Motor neuron (in vitro differentiated cells): ENCODE results near the gene IGFLR1. TPM values are rescaled to one million over a fixed set of nuclear protein-coding genes. Genes with fewer than 3 reads are reported as not detected.
A peak's percentile ranks its signal among the peaks of the same experiment; 100 is the strongest.

Source experiments
- ATAC-seq, 8 experiments: fragments of 200-7000 bp; cut with Tn5 transposase; replicated peaks in 6 of 8; 2 replicates each; pipeline ENCODE4 v1.8.0; 2021; ENCODE audit warnings: mild to moderate bottlenecking in 8 of 8, moderate library complexity in 8 of 8
- H3K27ac ChIP-seq, 2 donors: fragments of 250-450 bp; sonication (Bioruptor Pico); 2 replicates each; pipeline ENCODE4 v1.9.0; 2021; ENCODE audit warnings: antibody characterized with exemption in 2 of 2, mild to moderate bottlenecking in 2 of 2, moderate library complexity in 1 of 2
- H3K4me1 ChIP-seq, 2 donors: fragments of 250-450 bp; sonication (Bioruptor Pico); replicated peaks in 1 of 2; 2 replicates each; pipeline ENCODE4 v1.6.1; 2021; ENCODE audit warnings: antibody characterized with exemption in 2 of 2, mild to moderate bottlenecking in 2 of 2, moderate library complexity in 1 of 2
- H3K4me3 ChIP-seq, 5 donors: fragments of 250-450 bp; sonication (Bioruptor Pico); 2 replicates each; pipeline ENCODE4 v1.9.0; 2021; ENCODE audit warnings: antibody characterized with exemption in 5 of 5, mild to moderate bottlenecking in 5 of 5, moderate library complexity in 4 of 5
- WGBS, 10 experiments: fragments of 450-650 bp; shearing (Covaris generic); methylation state at CpG; one replicate each; pipeline ENCODE4 v1.0.0; 2022; 5-methylcytosine and 5-hydroxymethylcytosine counted together
- in situ Hi-C, 9 experiments: fragments of 400-800 bp; cut with MboI; loops; one replicate each; pipeline ENCODE4 v1.15.0; 2021; ENCODE audit warnings: low sequenced_read_pairs in 9 of 9, low pct_unique_long_range_greater_than_20kb in 2 of 9; ENCODE audit not compliant: unreplicated experiment in 9 of 9
- total RNA-seq, 8 experiments: library from RNA; unstranded; fragments of 300-600 nt; gene quantifications; 2 replicates each; pipeline versions ENCODE4 v1.2.3 to v1.2.4, GENCODE V29; 2022

Gene IGFLR1
- total RNA-seq, 8 experiments from 2014 or later, result 1.8 to 6.4 (median 4.3) TPM

GRCh38 chr19:35757231-35757748 is 15.0 kb upstream of the IGFLR1 start:
- ATAC-seq, result peak; percentile 8 to 47 (median 20)
- WGBS, 10 experiments, result 3 to 80% (median 47%) methylated on average over 1 to 7 of the region's 19 CpGs; no CpG with 5 or more reads in 3 of the 10 experiments
- in situ Hi-C loops, result no loop called here
- Histone ChIP-seq H3K4me3 (peak overlapping the region; percentile 34 to 91 (median 77)), H3K27ac (peak overlapping the region; percentile 83 to 89), H3K4me1 (peaks cover 13 to 19% of the 10 kb centered on the region in 2 donors)

GRCh38 chr19:35756377-35757230 is 14.4 kb upstream of the IGFLR1 start, which contains the start of gene HSPB6:
HSPB6 (minus strand) TSS chr19:35757029; CDS start chr19:35757008, 21 bp downstream.
- ATAC-seq, result peak in 1 of 8 experiments; percentile 2
- H3K4me3 ChIP-seq, result peak within 1 kb of the TSS; percentile 34 to 91 (median 77)
- H3K4me1 ChIP-seq, result peaks cover 13 to 19% of the 10 kb centered on the region in 2 donors
- H3K27ac ChIP-seq, result peak within 1 kb of the TSS; percentile 83 to 89
- in situ Hi-C loops, result no loop called here
- WGBS, 10 experiments, result 0 to 95% (median 50%) methylated on average over 1 to 16 of the region's 52 CpGs; no CpG with 5 or more reads in 7 of the 10 experiments

DNA sequence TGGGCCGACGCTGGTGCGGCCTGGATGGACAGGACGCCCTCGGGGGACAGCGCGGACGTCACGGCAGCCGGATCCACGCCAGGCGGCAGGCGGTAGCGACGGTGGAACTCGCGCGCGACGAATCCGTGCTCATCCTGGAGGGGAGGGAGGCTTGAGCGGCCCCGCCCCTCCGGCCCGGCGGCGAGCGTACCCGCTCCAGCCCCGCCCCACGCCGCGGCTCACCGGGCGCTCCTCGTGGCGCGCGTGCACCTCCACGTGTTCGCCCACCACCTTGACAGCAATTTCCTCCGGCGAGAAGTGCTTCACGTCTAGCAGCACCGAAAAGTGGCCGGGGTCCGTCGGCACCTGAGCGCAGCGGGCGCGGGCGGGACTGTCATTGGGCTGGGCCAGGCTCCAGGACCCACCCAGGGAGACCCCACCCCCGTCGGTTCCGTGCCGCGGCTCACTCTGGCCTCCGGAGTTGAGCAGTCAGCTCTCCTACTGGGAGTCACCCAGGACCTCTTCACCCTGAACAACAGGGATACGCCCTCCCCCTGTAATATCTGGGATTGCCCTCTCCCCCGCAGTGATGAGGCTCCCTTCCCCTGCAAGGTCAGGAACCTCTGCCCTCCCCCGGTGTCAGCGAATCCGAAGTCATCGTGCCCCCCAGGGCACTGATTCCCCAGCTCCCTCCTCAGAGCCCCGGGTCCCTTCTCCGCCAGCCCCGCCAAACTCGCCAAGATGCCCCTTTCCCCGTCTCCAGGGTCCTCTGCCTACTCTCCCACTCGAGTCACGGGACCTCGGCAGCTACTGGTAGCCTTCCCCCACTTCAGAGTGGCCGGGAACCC is 13.5 kb upstream of the IGFLR1 start:
- Histone ChIP-seq H3K4me1 (peaks cover 13 to 19% of the 10 kb centered on the region in 2 donors), H3K4me3 (no peak overlapping the region), H3K27ac (no peak overlapping the region)
- in situ Hi-C loops, result no loop called here
- peak in 3 of 8 experiments; percentile 27 to 34 (median 28) for ATAC-seq
- 0 to 66% (median 58%) methylated on average over 2 to 10 of the region's 74 CpGs; no CpG with 5 or more reads in 7 of the 10 experiments for WGBS, 10 experiments

DNA sequence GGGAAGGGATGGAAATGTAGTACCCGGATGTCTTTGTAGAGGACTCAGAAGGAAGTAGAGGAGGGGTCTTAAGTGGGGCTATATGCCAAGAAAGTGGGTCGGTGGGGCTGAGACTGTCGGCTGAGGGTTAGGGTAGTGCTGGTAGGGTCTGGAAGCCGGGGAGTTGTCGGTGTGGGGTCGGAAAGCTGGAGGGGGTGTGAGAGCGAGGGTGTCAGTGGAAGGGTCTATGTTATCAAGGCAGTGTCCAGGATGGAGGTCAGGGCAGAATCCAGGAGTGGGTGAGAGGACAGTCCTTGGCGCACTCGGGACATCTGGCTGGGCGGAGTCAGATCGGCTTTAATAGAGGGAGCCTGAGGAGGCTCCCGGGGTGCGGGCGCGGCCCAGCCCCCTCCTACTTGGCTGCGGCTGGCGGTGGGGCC is 12.9 kb upstream of the IGFLR1 start:
- Histone ChIP-seq H3K4me1 (peaks cover 13 to 19% of the 10 kb centered on the region in 2 donors), H3K4me3 (no peak overlapping the region), H3K27ac (no peak overlapping the region)
- 0 to 75% (median 27%) methylated on average over 3 to 9 of the region's 17 CpGs; no CpG with 5 or more reads in 6 of the 10 experiments for WGBS, 10 experiments
- peak in 3 of 8 experiments; percentile 29 to 39 (median 36) for ATAC-seq
- in situ Hi-C loops, result no loop called here

- in situ Hi-C loops, result no loop called here
- Histone ChIP-seq H3K27ac (no peak overlapping the region), H3K4me1 (peaks cover 16 to 19% of the 10 kb centered on the region in 2 donors), H3K4me3 (no peak overlapping the region)
- ATAC-seq, result no peak
- 80 to 87% methylated on average over 3 to 5 of the region's 13 CpGs; no CpG with 5 or more reads in 8 of the 10 experiments for WGBS, 10 experiments
Observed at GRCh38 chr19:35754370-35755130, 12.3 kb upstream of the IGFLR1 start.

DNA sequence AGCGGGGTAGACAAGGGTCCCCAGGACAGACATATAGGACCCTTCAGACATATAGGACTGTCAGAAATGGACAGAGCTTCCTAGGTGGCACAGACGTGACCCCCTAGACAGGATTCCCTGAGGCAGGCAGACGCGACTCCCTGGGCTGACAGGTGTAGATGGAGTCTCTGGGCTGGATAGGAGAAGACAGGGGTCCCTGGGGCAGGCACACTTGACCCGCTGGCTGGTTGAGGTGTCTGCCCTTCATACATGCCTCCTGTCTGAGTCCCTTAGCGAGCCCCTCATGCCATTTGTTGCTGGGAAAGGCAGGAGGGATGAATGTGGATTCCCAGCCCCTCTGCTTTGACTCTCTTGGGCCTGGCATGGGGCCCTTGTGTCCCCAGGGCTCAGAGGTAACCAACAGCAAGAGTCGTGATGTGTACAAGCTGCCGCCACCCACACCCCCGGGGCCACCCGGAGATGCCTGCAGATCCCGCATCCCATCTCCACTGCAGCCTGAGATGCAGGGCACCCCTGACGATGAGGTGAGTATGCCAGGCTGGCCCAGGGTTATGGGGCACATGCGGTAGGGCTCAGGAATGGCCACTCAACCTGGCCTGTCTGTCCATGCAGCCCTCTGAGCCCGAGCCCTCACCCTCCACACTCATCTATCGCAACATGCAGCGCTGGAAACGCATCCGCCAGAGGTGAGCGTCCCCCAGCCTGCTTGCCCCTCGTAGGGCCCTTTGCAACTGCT is 11.6 kb upstream of the IGFLR1 start:
- ATAC-seq, result no peak
- no peak overlapping the region for H3K27ac ChIP-seq
- H3K4me3 ChIP-seq, result no peak overlapping the region
- H3K4me1 ChIP-seq, result peaks cover 17 to 20% of the 10 kb centered on the region in 2 donors
- in situ Hi-C loops, result no loop called here
- 80 to 100% (median 100%) methylated on average over 1 to 3 of the region's 20 CpGs; no CpG with 5 or more reads in 7 of the 10 experiments for WGBS, 10 experiments

- Histone ChIP-seq H3K4me3 (no peak overlapping the region), H3K27ac (no peak overlapping the region), H3K4me1 (peaks cover 17 to 18% of the 10 kb centered on the region in 2 donors)
- 50 to 100% (median 84%) methylated on average over 1 to 13 of the region's 20 CpGs; no CpG with 5 or more reads in 3 of the 10 experiments for WGBS, 10 experiments
- in situ Hi-C loops, result no loop called here
- ATAC-seq, result no peak
Observed at GRCh38 chr19:35752746-35753350, 10.6 kb upstream of the IGFLR1 start.

DNA sequence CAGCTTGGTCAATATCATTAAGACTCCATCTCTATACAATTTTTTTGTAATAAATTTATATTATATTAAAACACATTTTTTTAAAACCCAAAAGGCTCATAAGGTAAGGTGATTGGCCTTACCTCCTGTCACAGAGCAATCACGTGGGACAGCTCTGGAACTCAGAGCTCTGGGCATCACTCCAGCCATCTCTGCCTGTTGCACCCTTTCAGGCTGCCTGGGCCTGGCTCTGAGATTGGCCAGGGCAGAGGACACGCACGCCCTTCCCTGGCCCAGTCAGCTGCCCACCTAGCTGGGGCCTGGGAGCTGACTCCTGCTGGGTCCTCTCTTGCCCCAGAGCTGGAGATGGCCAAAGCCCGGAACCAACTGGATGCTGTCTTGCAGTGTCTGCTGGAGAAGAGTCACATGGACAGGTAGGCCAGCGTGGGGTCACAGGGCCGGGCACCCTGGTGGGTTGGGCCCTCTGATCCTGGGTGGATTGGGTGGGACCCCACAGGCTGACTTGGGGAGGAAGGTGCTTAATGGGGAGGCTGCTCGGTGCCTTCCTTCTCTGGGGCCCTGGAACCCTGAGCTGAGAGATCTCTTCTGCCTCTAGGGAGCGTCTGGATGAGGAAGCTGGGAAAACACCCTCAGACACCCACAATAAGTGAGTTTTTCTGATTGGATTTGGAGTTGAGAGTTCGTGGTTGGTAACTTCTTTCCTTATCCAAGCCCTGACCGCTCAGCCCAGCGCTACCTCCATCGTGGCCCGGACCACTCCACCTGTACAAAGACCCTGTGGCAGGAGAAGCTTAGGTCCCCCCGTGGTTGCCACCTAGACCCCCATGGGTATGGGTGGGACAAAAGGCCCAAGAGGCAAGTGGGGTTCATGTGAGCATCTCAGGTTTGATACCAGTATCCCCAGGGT is 9.8 kb upstream of the IGFLR1 start:
- ATAC-seq, result no peak
- H3K4me1 ChIP-seq, result peaks cover 15 to 16% of the 10 kb centered on the region in 2 donors
- WGBS, 10 experiments, result 44 to 100% (median 90%) methylated on average over 1 to 7 of the region's 14 CpGs; no CpG with 5 or more reads in 3 of the 10 experiments
- no peak overlapping the region for H3K4me3 ChIP-seq
- in situ Hi-C loops, result no loop called here
- H3K27ac ChIP-seq, result no peak overlapping the region

- in situ Hi-C loops, result no loop called here
Observed at GRCh38 chr19:35750167-35750566, 7.9 kb upstream of the IGFLR1 start.

DNA sequence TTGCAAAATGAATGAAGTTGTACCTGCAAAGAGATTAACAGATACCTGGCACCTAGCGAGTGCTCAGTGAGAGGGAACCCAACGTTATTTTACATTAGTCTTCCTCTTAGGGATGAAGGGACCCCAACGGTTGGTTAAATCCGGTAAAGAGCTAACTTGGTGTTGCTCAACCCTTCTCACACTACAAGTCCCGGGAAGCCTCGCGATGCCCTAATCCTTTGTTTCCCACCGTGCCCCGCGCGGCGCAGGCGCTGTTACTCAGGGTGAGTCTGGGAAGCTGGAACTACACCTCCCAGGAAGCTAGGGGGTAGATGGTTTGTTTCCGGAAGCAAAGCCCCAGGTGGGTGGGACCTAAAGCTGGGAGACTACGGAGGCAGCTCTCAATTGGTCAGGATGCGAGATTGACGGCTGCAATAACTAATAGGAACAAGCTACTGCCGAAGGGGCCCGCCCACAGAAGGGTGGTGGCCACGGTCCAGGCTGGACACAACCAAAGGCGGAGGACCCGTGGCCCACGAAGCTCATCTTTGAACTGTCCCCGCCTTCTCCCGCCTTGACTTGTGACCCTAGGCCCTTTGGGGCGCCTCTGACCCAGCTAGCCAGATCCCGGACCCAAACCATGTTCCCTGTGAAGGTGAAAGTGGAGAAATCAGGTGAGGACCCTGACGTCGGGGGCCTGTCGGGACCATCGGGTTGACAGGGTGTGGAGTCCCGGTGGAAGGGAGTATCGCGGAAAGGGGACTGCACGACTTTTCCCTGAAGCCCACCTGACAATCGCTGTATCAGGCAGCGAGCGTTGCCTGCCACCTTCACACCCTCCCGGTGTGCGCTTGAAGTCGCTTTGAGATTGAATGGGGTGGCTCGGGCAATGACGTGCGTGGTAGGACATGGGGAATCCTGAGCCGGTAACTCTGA is 6.1 kb upstream of the IGFLR1 start, which contains the start of gene LIN37:
Gene LIN37, plus strand, starts transcription at position 471 of the 915 bp plus-strand sequence. Its CDS starts 149 bp downstream, at position 620.
- H3K27ac ChIP-seq, result peak within 1 kb of the TSS; percentile 54 to 62
- WGBS, 10 experiments, result 0 to 12% (median 0%) methylated on average over 2 to 22 of the region's 45 CpGs; no CpG with 5 or more reads in 2 of the 10 experiments
- H3K4me1 ChIP-seq, result peaks cover 13 to 18% of the 10 kb centered on the region in 2 donors
- in situ Hi-C loops, result no loop called here
- ATAC-seq, result peak; percentile 69 to 82 (median 80)
- H3K4me3 ChIP-seq, result peak within 1 kb of the TSS; percentile 62 to 85 (median 80)

More at GRCh38 chr19:35750167-35750566, 7.9 kb upstream of the IGFLR1 start:
- H3K27ac ChIP-seq, result no peak overlapping the region
- peaks cover 11 to 14% of the 10 kb centered on the region in 2 donors for H3K4me1 ChIP-seq
- no peak overlapping the region for H3K4me3 ChIP-seq
- WGBS, 10 experiments, result 40 to 80% (median 80%) methylated on average over 1 of the region's 5 CpGs; no CpG with 5 or more reads in 7 of the 10 experiments
- ATAC-seq, result no peak
